ENCODE results near the gene EEPD1. TPM values are rescaled to one million over a fixed set of nuclear protein-coding genes. Genes with fewer than 3 reads are reported as not detected.

Gene EEPD1
- total and polyA plus RNA-seq, 10 donors = 7.7 to 23.4 (median 14.6) TPM

DNA sequence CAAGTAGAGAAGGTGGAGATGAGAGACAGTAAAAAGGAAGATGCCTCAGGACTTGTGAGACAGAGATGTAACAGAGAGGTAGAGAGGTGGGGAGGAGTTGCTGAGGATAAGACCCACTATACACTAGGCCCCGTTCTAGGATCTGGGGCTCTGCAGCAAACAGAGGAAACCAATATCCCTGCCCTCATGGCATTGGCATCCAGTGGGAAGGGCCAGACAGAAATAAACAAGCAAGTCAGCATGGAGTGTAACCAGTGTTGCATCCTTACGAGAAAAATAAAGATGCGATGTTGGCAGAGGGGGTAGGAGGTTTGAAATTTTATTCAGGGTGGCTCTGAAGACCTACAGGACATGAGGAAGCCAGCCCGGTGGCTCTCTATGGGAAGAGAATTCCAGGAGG, 22.0 kb upstream of the EEPD1 start:
- 67 to 95% (median 91%) methylated on average over 4 of the region's 4 CpGs for WGBS, 5 donors
- H3K27ac ChIP-seq = no peak overlapping the region

DNA sequence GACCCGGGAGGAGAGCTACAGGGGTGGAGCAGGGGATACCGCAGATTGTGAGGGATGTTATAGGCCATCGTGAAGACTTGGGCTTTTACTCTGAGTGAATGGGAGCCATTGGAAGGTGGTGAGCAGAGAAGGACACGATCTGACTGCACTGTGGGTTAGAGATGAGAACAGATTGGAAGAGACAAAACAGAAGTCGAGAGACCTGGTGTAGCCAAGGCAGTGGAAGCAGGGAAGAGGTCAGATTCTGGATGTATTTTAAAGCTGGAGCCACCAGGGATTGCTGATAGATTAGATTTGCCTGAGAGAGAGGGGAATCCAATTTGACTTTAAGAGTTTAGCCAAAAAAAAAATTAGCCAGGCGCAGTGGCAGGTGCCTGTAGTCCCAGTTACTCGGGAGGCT, 21.6 kb upstream of the EEPD1 start:
- no peaks in the 10 kb centered on the region for H3K4me1 ChIP-seq
- no peak overlapping the region for H3K4me3 ChIP-seq
- H3K27ac ChIP-seq = no peak overlapping the region
- H3K27me3 ChIP-seq (replicated peaks in 1 of 7) = no peaks in the 10 kb centered on the region
- TF ChIP-seq POLR2AphosphoS5 (IDR thresholded peaks at IDR 0.05) (no peak), POLR2A (IDR thresholded peaks at IDR 0.05) (no peak)
- TF ChIP-seq, protein P1, sequence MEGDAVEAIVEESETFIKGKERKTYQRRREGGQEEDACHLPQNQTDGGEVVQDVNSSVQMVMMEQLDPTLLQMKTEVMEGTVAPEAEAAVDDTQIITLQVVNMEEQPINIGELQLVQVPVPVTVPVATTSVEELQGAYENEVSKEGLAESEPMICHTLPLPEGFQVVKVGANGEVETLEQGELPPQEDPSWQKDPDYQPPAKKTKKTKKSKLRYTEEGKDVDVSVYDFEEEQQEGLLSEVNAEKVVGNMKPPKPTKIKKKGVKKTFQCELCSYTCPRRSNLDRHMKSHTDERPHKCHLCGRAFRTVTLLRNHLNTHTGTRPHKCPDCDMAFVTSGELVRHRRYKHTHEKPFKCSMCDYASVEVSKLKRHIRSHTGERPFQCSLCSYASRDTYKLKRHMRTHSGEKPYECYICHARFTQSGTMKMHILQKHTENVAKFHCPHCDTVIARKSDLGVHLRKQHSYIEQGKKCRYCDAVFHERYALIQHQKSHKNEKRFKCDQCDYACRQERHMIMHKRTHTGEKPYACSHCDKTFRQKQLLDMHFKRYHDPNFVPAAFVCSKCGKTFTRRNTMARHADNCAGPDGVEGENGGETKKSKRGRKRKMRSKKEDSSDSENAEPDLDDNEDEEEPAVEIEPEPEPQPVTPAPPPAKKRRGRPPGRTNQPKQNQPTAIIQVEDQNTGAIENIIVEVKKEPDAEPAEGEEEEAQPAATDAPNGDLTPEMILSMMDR (IDR thresholded peaks at IDR 0.05 in 8 of 11, conservative IDR thresholded peaks at IDR 0.05 in 3 of 11) = no peak
- DNase-seq = no peak
- no peaks in the 10 kb centered on the region for H3K36me3 ChIP-seq
- 84 to 96% (median 91%) methylated on average over 7 of the region's 7 CpGs for WGBS, 5 donors
- no peaks in the 10 kb centered on the region for H3K9me3 ChIP-seq
- intact Hi-C loops (cut with DNase I; ENCODE audit: low total_unique reads) = no loop called here

More for the DNA sequence above, 22.0 kb upstream of the EEPD1 start:
- intact Hi-C loops (cut with DNase I; ENCODE audit: low total_unique reads) = no loop called here
- no peaks in the 10 kb centered on the region for H3K36me3 ChIP-seq
- no peaks in the 10 kb centered on the region for H3K9me3 ChIP-seq
- TF ChIP-seq, protein P1 (IDR thresholded peaks at IDR 0.05 in 8 of 11, conservative IDR thresholded peaks at IDR 0.05 in 3 of 11) = no peak
- TF ChIP-seq POLR2AphosphoS5 (IDR thresholded peaks at IDR 0.05) (no peak), POLR2A (IDR thresholded peaks at IDR 0.05) (no peak)
- no peak overlapping the region for H3K4me3 ChIP-seq
- H3K4me1 ChIP-seq = no peaks in the 10 kb centered on the region
- H3K27me3 ChIP-seq (replicated peaks in 1 of 7) = no peaks in the 10 kb centered on the region
- no peak for DNase-seq

DNA sequence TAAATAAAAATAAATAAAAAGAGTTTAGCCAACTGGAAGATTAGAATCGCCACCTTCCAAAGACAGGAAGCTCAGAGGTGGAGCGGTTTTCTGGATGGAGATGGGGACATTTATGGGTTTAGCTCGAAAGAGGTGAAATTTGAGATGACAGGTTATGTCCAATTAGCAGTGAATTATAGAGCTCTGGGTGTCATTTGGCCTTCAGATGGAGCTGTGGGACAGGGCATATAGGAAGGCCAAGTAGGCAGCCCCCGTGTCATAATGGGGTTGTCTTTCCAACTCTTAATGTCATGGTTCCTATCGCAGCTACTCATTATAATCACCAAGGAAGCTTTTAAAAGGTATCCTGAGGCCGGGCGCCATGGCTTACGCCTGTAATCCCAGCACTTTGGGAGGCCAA, 21.0 kb upstream of the EEPD1 start:
- Histone ChIP-seq H3K4me3 (no peak overlapping the region), H3K4me1 (no peaks in the 10 kb centered on the region), H3K9me3 (no peaks in the 10 kb centered on the region), H3K27me3 (replicated peaks in 1 of 7) (no peaks in the 10 kb centered on the region), H3K36me3 (no peaks in the 10 kb centered on the region), H3K27ac (no peak overlapping the region)
- no peak for TF ChIP-seq POLR2A (IDR thresholded peaks at IDR 0.05)
- TF ChIP-seq, protein P1 (IDR thresholded peaks at IDR 0.05 in 8 of 11, conservative IDR thresholded peaks at IDR 0.05 in 3 of 11) = no peak
- no peak for TF ChIP-seq POLR2AphosphoS5 (IDR thresholded peaks at IDR 0.05)
- intact Hi-C loops (cut with DNase I; ENCODE audit: low total_unique reads) = no loop called here
- WGBS, 5 donors = 88 to 95% (median 92%) methylated on average over 8 of the region's 8 CpGs
- no peak for DNase-seq

DNA sequence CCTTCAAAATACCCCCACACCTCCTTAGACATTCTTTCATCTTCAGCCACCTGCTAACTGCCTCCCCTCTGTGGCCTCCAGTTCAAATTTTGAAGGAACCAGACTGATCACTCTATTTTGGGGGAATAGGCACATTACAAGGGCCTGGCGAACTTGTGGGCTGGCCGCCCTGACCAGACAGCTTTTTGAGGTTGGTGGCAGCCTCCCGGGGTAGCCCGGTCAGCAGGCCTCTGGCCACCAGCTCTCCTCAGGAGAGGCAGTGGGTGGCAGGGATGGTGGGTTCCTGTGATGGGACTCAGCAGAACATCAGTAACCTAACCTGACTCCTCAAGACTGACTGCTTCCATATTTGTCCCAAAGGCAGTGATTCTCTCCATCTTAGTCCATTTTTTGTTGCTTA, 17.4 kb upstream of the EEPD1 start:
- H3K9me3 ChIP-seq = peaks cover 0 to 6% (median 2%) of the 10 kb centered on the region in 8 donors
- H3K4me1 ChIP-seq = no peaks in the 10 kb centered on the region
- TF ChIP-seq, protein P1 (IDR thresholded peaks at IDR 0.05 in 8 of 11, conservative IDR thresholded peaks at IDR 0.05 in 3 of 11) = no peak
- TF ChIP-seq POLR2A (IDR thresholded peaks at IDR 0.05) = no peak
- no peak for TF ChIP-seq POLR2AphosphoS5 (IDR thresholded peaks at IDR 0.05)
- H3K27ac ChIP-seq = no peak overlapping the region
- H3K4me3 ChIP-seq = no peak overlapping the region
- 93 to 99% (median 97%) methylated on average over 3 to 4 of the region's 4 CpGs for WGBS, 5 donors
- H3K36me3 ChIP-seq = no peaks in the 10 kb centered on the region
- no peak for DNase-seq
- intact Hi-C loops (cut with DNase I; ENCODE audit: low total_unique reads) = no loop called here
- H3K27me3 ChIP-seq (replicated peaks in 1 of 7) = no peaks in the 10 kb centered on the region

Measured in spleen (tissue), 11 donors.